BLaER1 (cell line): ENCODE measurements around the gene S100B.
"Not testable (repeated sequence)": the region's sequence is repeated elsewhere in the genome, so short reads cannot be mapped to it uniquely, and the experiment has no call there.

Experiments used
- H3K27ac ChIP-seq: shearing (Covaris generic); formaldehyde crosslinking; 2 replicates; pipeline ENCODE4 v1.8.1; 2022
- H3K27me3 ChIP-seq: shearing (Covaris generic); formaldehyde crosslinking; 2 replicates; pipeline ENCODE4 v1.8.1; 2022
- H3K36me3 ChIP-seq: shearing (Covaris generic); formaldehyde crosslinking; 2 replicates; pipeline ENCODE4 v1.8.1; 2022
- H3K4me1 ChIP-seq: shearing (Covaris generic); formaldehyde crosslinking; 2 replicates; pipeline ENCODE4 v1.8.1; 2022
- H3K4me2 ChIP-seq: shearing (Covaris generic); formaldehyde crosslinking; 2 replicates; pipeline ENCODE4 v1.8.1; 2022
- H3K4me3 ChIP-seq: shearing (Covaris generic); formaldehyde crosslinking; 2 replicates; pipeline ENCODE4 v1.8.1; 2022
- H3K9ac ChIP-seq: shearing (Covaris generic); formaldehyde crosslinking; 2 replicates; pipeline ENCODE4 v1.8.1; 2022
- H3K9me3 ChIP-seq: shearing (Covaris generic); formaldehyde crosslinking; 2 replicates; pipeline ENCODE4 v1.8.1; 2022
- H4K20me1 ChIP-seq: shearing (Covaris generic); formaldehyde crosslinking; 2 replicates; pipeline ENCODE4 v1.8.1; 2022
- Cebpa-rat ChIP-seq: shearing (Covaris generic); IDR thresholded peaks from 2 replicates; pipeline ENCODE4 v1.8.1; 2022

The S100B gene

GRCh38 chr21:46594276-46594675 is 10.6 kb downstream of the S100B start:
- Histone ChIP-seq H3K36me3 (no peaks in the 10 kb centered on the region), H4K20me1 (no peaks in the 10 kb centered on the region), H3K4me3 (0 out of 2 replicates have a peak overlapping the region, but pooled peaks have one; percentile 7), H3K27me3 (no peaks in the 10 kb centered on the region), H3K27ac (no peak overlapping the region), H3K4me1 (peaks cover 8% of the 10 kb centered on the region), H3K9me3 (peaks cover 88% of the 10 kb centered on the region), H3K9ac (no peak overlapping the region), H3K4me2 (no peak overlapping the region)
- TF ChIP-seq Cebpa-rat, result no peak

DNA sequence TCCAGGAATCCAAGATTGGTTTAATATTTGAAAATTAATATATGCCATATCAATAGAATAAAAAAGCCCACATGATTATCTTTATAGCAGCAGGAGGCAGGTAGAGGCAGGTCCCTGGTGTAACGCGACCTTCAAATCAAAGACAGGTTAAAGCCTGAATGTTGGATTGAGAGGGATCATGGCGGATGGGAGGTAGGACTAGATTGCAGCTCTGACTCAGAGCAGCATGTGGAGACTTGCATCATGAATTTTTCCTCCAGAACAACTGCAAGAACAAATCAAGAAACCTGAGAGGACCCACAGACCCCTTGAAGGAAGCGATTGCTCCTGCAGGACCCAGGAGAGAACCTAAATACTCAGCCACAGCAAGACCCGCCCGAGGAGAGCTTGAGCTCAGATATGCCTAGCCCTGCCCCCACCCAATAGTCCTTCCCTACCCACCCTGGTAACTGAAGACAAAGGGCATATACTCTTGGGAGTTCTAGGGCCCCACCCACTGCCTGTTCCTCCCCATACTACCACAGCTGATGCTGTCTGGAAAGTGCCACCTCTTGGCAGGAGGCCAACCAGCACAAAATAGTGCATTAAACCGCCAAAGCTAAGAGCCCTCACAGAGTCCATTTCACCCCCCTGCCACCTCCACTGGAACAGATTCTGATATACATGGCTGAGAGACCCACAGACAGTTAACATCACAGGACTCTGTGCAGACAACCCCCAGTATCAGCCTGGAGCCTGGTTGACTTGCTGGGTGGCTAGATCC is 19.5 kb downstream of the S100B start:
- Histone ChIP-seq H3K27me3 (no peaks in the 10 kb centered on the region), H3K36me3 (peaks cover 20% of the 10 kb centered on the region), H4K20me1 (no peaks in the 10 kb centered on the region), H3K4me2 (peak overlapping the region; percentile 77), H3K4me3 (peak overlapping the region; percentile 25; the same call in 1 of the 2 replicates), H3K27ac (peak overlapping the region; percentile 74), H3K9me3 (peaks cover 58% of the 10 kb centered on the region), H3K4me1 (peaks cover 17% of the 10 kb centered on the region), H3K9ac (peak overlapping the region; percentile 34; the same call in 1 of the 2 replicates)
- TF ChIP-seq Cebpa-rat, result no peak

GRCh38 chr21:46581780-46582307 is 23.0 kb downstream of the S100B start:
- H3K9me3 ChIP-seq, result peaks cover 67% of the 10 kb centered on the region
- H3K27me3 ChIP-seq, result no peaks in the 10 kb centered on the region
- H3K36me3 ChIP-seq, result peaks cover 32% of the 10 kb centered on the region
- no peaks in the 10 kb centered on the region for H4K20me1 ChIP-seq
- H3K4me3 ChIP-seq, result no peak overlapping the region
- H3K27ac ChIP-seq, result no peak overlapping the region
- peaks cover 17% of the 10 kb centered on the region for H3K4me1 ChIP-seq
- TF ChIP-seq Cebpa-rat, result no peak
- no peak overlapping the region for H3K9ac ChIP-seq
- no peak overlapping the region for H3K4me2 ChIP-seq

GRCh38 chr21:46579394-46579793 is 25.5 kb downstream of the S100B start:
- H3K36me3 ChIP-seq, result peaks cover 32% of the 10 kb centered on the region
- not testable (repeated sequence) for H3K27ac ChIP-seq

GRCh38 chr21:46577786-46578185 is 27.1 kb downstream of the S100B start:
- not testable (repeated sequence) for H3K9ac ChIP-seq, H3K27ac ChIP-seq, H4K20me1 ChIP-seq, H3K4me3 ChIP-seq, H3K27me3 ChIP-seq, H3K4me1 ChIP-seq, H3K4me2 ChIP-seq
- peaks cover 62% of the 10 kb centered on the region for H3K9me3 ChIP-seq
- H3K36me3 ChIP-seq, result peaks cover 39% of the 10 kb centered on the region

More at GRCh38 chr21:46579394-46579793, 25.5 kb downstream of the S100B start:
- H3K27me3 ChIP-seq, H3K9ac ChIP-seq, H3K4me3 ChIP-seq, H4K20me1 ChIP-seq, H3K4me2 ChIP-seq, H3K4me1 ChIP-seq: not testable (repeated sequence)
- H3K9me3 ChIP-seq, result peaks cover 64% of the 10 kb centered on the region

DNA sequence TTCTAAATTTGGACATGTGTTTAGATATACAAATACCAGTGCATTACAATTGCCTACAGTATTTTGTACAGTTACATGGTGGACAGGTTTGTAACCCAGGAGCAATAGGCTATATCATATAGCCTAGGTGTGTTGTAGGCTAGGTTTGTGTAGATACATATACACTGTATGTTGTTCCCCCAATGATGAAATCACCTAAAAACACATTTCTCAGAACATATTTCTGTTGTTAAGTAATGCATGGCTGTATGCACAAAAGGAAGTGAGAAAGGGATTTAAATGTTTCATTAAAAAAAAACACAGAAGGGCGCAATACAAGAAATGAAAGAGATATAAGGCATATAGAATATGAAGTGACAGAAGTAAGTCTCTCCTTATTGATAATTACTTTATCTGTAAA is 32.0 kb downstream of the S100B start:
- Histone ChIP-seq H3K4me1 (no peaks in the 10 kb centered on the region), H3K4me2 (no peak overlapping the region), H3K4me3 (no peak overlapping the region), H3K27ac (no peak overlapping the region), H3K27me3 (no peaks in the 10 kb centered on the region), H3K36me3 (peaks cover 40% of the 10 kb centered on the region), H3K9me3 (peaks cover 38% of the 10 kb centered on the region), H3K9ac (no peak overlapping the region), H4K20me1 (no peaks in the 10 kb centered on the region)
- TF ChIP-seq Cebpa-rat, result no peak

DNA sequence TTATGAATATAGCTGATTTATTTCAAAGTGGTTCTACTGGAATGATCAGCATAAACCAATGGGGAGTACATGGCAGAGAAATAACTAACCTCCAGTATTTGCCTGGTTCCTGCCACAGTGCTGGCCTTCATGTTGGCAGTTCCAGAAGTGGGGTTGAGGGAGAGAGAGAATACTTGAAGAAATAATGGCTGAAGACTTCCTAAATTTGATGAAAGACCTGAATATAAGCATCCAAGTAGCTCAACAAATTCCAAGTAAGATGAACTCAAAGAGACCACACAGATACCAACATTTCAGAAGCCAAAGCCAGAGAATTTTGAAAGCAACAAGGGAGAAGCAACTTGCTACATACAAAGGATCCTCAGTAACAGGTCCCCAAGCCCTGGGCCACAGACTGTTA is 34.3 kb downstream of the S100B start:
- Histone ChIP-seq H3K4me1 (no peaks in the 10 kb centered on the region), H3K9me3 (peaks cover 29% of the 10 kb centered on the region), H4K20me1 (no peaks in the 10 kb centered on the region), H3K4me3 (no peak overlapping the region), H3K36me3 (peaks cover 62% of the 10 kb centered on the region), H3K27ac (no peak overlapping the region), H3K27me3 (no peaks in the 10 kb centered on the region), H3K4me2 (no peak overlapping the region), H3K9ac (no peak overlapping the region)
- no peak for TF ChIP-seq Cebpa-rat

- H3K36me3 ChIP-seq, result peaks cover 67% of the 10 kb centered on the region
- H3K4me2 ChIP-seq, result no peak overlapping the region
- no peak overlapping the region for H3K27ac ChIP-seq
- H3K27me3 ChIP-seq, result no peaks in the 10 kb centered on the region
- H4K20me1 ChIP-seq, result no peaks in the 10 kb centered on the region
- H3K4me1 ChIP-seq, result no peaks in the 10 kb centered on the region
- H3K4me3 ChIP-seq, result no peak overlapping the region
- no peak overlapping the region for H3K9ac ChIP-seq
- H3K9me3 ChIP-seq, result peaks cover 29% of the 10 kb centered on the region
- no peak for TF ChIP-seq Cebpa-rat
Measured at GRCh38 chr21:46570119-46570518, 34.8 kb downstream of the S100B start.

- H3K36me3 ChIP-seq, result peaks cover 77% of the 10 kb centered on the region
- H3K9ac ChIP-seq, result no peak overlapping the region
Measured at GRCh38 chr21:46569081-46569480, 35.8 kb downstream of the S100B start.

GRCh38 chr21:46568562-46568961 is 36.3 kb downstream of the S100B start:
- H3K27me3 ChIP-seq, result no peaks in the 10 kb centered on the region
- no peak overlapping the region for H3K27ac ChIP-seq
- peaks cover 29% of the 10 kb centered on the region for H3K9me3 ChIP-seq
- H3K4me2 ChIP-seq, result no peak overlapping the region
- no peaks in the 10 kb centered on the region for H4K20me1 ChIP-seq
- peaks cover 83% of the 10 kb centered on the region for H3K36me3 ChIP-seq
- no peak overlapping the region for H3K9ac ChIP-seq
- TF ChIP-seq Cebpa-rat, result no peak
- no peak overlapping the region for H3K4me3 ChIP-seq
- no peaks in the 10 kb centered on the region for H3K4me1 ChIP-seq

More at GRCh38 chr21:46569081-46569480, 35.8 kb downstream of the S100B start:
- Histone ChIP-seq H3K4me3 (no peak overlapping the region), H3K27ac (no peak overlapping the region), H3K9me3 (peaks cover 29% of the 10 kb centered on the region), H3K27me3 (no peaks in the 10 kb centered on the region), H4K20me1 (no peaks in the 10 kb centered on the region), H3K4me2 (no peak overlapping the region), H3K4me1 (no peaks in the 10 kb centered on the region)
- TF ChIP-seq Cebpa-rat, result no peak
